HEK293 (cell line): ENCODE results near the gene ZER1.

Experiments
- CTCF ChIA-PET: fragments of 350-600 bp; formaldehyde crosslinking; extraction: SDS; loops from one replicate; lab custom pipeline; 2021; ENCODE audit warnings: antibody characterized with exemption; lab: Yijun Ruan, JAX
- POLR2A ChIA-PET: fragments of 300-600 bp; formaldehyde crosslinking; extraction: SDS; loops from one replicate; lab custom pipeline; 2020; ENCODE audit warnings: antibody characterized with exemption, inconsistent platforms; lab: Yijun Ruan, JAX
- H3K27ac ChIP-seq: fragments of 200-500 bp; sonication (Bioruptor generic); 2 replicates; pipeline ENCODE4 v1.5.1; 2014; ENCODE audit warnings: low read depth, low read length, control low read depth, inconsistent platforms; ENCODE audit errors: extremely low read depth
- H3K36me3 ChIP-seq, 2 experiments: fragments of 200-500 bp in 1 of 2; sonication (Bioruptor generic) in 1 of 2; 1 replicate in 1 of 2; 2 replicates in 1 of 2; pipeline ENCODE4 v1.5.1; 2014 to 2017; ENCODE audit warnings: inconsistent platforms in 2 of 2, low read length in 2 of 2; ENCODE audit not compliant: control insufficient read depth in 2 of 2, insufficient read depth in 1 of 2
- H3K4me1 ChIP-seq: fragments of 200-500 bp; sonication (Bioruptor generic); 2 replicates; pipeline ENCODE4 v1.5.1; 2014; ENCODE audit warnings: mild to moderate bottlenecking, low read length, inconsistent platforms; ENCODE audit not compliant: control insufficient read depth, insufficient read depth
- H3K4me3 ChIP-seq: 2 replicates; pipeline ENCODE4 v1.5.1; 2011; ENCODE audit warnings: low read depth, mild to moderate bottlenecking, control low read depth, low read length, moderate library complexity
- H3K9me3 ChIP-seq: fragments of 200-500 bp; sonication (Bioruptor generic); 2 replicates; pipeline ENCODE4 v1.5.1; 2014; ENCODE audit warnings: low read depth, low read length, inconsistent platforms; ENCODE audit not compliant: control insufficient read depth, insufficient read depth
- BCL11B ChIP-seq: fragments of 450-650 bp; formaldehyde crosslinking; IDR thresholded peaks from 2 replicates; pipeline ENCODE4 v1.5.1; 2016; ENCODE audit warnings: low read depth, missing biosample characterization, missing genetic modification characterization
- KLF10 ChIP-seq: fragments of 450-650 bp; IDR thresholded peaks from 2 replicates; pipeline ENCODE4 v1.5.1; 2018; ENCODE audit warnings: missing biosample characterization, mild to moderate bottlenecking, missing genetic modification characterization
- KLF9 ChIP-seq: fragments of 450-650 bp; formaldehyde crosslinking; IDR thresholded peaks from 2 replicates; pipeline ENCODE4 v1.5.1; 2016; ENCODE audit warnings: missing biosample characterization, missing genetic modification characterization, low read depth
- MEIS1 ChIP-seq: sonication (generic); formaldehyde crosslinking; IDR thresholded peaks from 2 replicates; pipeline ENCODE4 v1.8.1; 2022; ENCODE audit warnings: missing genetic modification reagents, mild to moderate bottlenecking, borderline replicate concordance
- RBAK ChIP-seq: fragments of 450-650 bp; formaldehyde crosslinking; IDR thresholded peaks from 2 replicates; pipeline ENCODE4 v1.5.1; 2016; ENCODE audit warnings: missing biosample characterization, missing genetic modification characterization
- REPIN1 ChIP-seq: fragments of 450-650 bp; formaldehyde crosslinking; IDR thresholded peaks from 2 replicates; pipeline ENCODE4 v1.5.1; 2017; ENCODE audit warnings: missing biosample characterization, missing genetic modification characterization, low read depth
- SALL2 ChIP-seq: fragments of 450-650 bp; formaldehyde crosslinking; IDR thresholded peaks from 2 replicates; pipeline ENCODE4 v1.5.0; 2017; ENCODE audit warnings: missing biosample characterization, mild to moderate bottlenecking, missing genetic modification characterization, borderline replicate concordance
- SCRT1 ChIP-seq: fragments of 450-650 bp; formaldehyde crosslinking; IDR thresholded peaks from 2 replicates; pipeline ENCODE4 v1.5.1; 2016; ENCODE audit warnings: missing biosample characterization, missing genetic modification characterization, borderline replicate concordance
- SP3 ChIP-seq: fragments of 450-650 bp; formaldehyde crosslinking; IDR thresholded peaks from 2 replicates; pipeline ENCODE4 v1.5.1; 2016; ENCODE audit warnings: missing biosample characterization, missing genetic modification characterization
- ZFP69B ChIP-seq: fragments of 450-650 bp; formaldehyde crosslinking; IDR thresholded peaks from 2 replicates; pipeline ENCODE4 v1.5.1; 2016; ENCODE audit warnings: missing biosample characterization, missing genetic modification characterization
- ZNF133 ChIP-seq: fragments of 450-650 bp; formaldehyde crosslinking; IDR thresholded peaks from 2 replicates; pipeline ENCODE4 v1.5.1; 2016; ENCODE audit warnings: missing biosample characterization, missing genetic modification characterization
- ZNF16 ChIP-seq: fragments of 450-650 bp; formaldehyde crosslinking; IDR thresholded peaks from 2 replicates; pipeline ENCODE4 v1.5.1; 2016; ENCODE audit warnings: low read depth, missing biosample characterization, missing genetic modification characterization
- ZNF350 ChIP-seq: fragments of 450-650 bp; formaldehyde crosslinking; IDR thresholded peaks from 2 replicates; pipeline ENCODE4 v1.5.0; 2017; ENCODE audit warnings: missing biosample characterization, mild to moderate bottlenecking, missing genetic modification characterization
- ZNF426 ChIP-seq: fragments of 450-650 bp; formaldehyde crosslinking; IDR thresholded peaks from 2 replicates; pipeline ENCODE4 v1.5.1; 2017; ENCODE audit warnings: missing biosample characterization, missing genetic modification characterization, mild to moderate bottlenecking, inconsistent platforms, moderate library complexity
- ZNF529 ChIP-seq: fragments of 450-650 bp; formaldehyde crosslinking; IDR thresholded peaks from 2 replicates; pipeline ENCODE4 v1.5.1; 2017; ENCODE audit warnings: missing genetic modification characterization, missing biosample characterization; ENCODE audit not compliant: insufficient replicate concordance
- ZNF544 ChIP-seq: fragments of 450-650 bp; formaldehyde crosslinking; IDR thresholded peaks from 2 replicates; pipeline ENCODE4 v1.5.0; 2017; ENCODE audit warnings: missing biosample characterization, missing genetic modification characterization
- ZNF677 ChIP-seq: fragments of 450-650 bp; IDR thresholded peaks from 2 replicates; pipeline ENCODE4 v1.5.0; 2018; ENCODE audit warnings: missing biosample characterization, mild to moderate bottlenecking, missing genetic modification characterization, moderate library complexity
- ZNF768 ChIP-seq: fragments of 450-650 bp; formaldehyde crosslinking; IDR thresholded peaks from 2 replicates; pipeline ENCODE4 v1.5.1; 2018; ENCODE audit warnings: missing biosample characterization, mild to moderate bottlenecking, missing genetic modification characterization
- ZXDB ChIP-seq: fragments of 450-650 bp; formaldehyde crosslinking; IDR thresholded peaks from 2 replicates; pipeline ENCODE4 v1.5.1; 2016; ENCODE audit warnings: missing biosample characterization, missing genetic modification characterization
- TF ChIP-seq, protein P1 (sequence below): fragments of 450-650 bp; formaldehyde crosslinking; IDR thresholded peaks from 2 replicates; pipeline ENCODE4 v1.5.1; 2016; ENCODE audit warnings: missing biosample characterization, missing genetic modification characterization
- TF ChIP-seq, protein P2 (sequence below): fragments of 450-650 bp; formaldehyde crosslinking; IDR thresholded peaks from 2 replicates; pipeline ENCODE4 v1.5.1; 2016; ENCODE audit warnings: missing biosample characterization, missing genetic modification characterization
- TF ChIP-seq, protein P3 (sequence below): fragments of 450-650 bp; formaldehyde crosslinking; IDR thresholded peaks from 2 replicates; pipeline ENCODE4 v1.5.1; 2016; ENCODE audit warnings: missing biosample characterization, missing genetic modification characterization
- TF ChIP-seq, protein P4 (sequence below): fragments of 450-650 bp; formaldehyde crosslinking; IDR thresholded peaks from 2 replicates; pipeline ENCODE4 v1.5.1; 2016; ENCODE audit warnings: missing biosample characterization, missing genetic modification characterization

Gene ZER1

DNA sequence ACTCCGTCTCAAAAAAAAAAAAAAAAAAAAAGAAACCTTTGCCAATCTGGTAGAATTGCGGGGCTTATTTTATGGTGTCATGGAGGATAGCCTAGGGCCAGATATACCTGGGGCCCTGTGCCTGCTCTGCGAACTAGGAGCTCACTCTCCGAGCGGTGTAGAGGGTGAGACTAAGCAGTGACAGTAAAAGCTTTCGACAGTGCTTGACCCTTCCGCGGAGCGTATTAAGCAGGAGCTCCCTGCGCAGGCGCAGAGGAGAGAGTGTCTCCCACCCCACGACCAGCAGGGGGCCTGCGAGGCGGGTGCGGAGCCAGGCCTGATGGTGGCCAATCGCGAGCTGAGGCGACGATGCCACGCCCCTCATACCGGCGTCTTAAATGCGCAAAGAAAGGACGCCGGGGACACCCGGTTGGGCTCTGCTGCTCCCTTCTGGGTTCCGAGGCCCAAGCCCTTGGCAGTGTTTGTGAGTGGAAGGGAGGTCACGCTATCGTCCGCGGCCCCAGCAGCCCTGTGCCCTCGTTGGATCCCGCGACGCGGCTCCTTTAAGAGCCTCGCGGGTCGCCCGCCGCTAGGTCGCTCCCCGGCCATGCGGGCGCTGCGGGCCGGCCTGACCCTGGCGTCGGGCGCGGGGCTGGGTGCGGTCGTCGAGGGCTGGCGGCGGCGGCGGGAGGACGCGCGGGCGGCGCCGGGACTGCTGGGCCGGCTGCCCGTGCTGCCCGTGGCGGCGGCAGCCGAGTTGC is 46.5 kb upstream of the ZER1 start, which contains the start of gene ENDOG (continued):
- no peak for TF ChIP-seq ZNF529 (tag by site-specific recombination)
- TF ChIP-seq KLF10 (tag by site-specific recombination) = peak; percentile 89
- TF ChIP-seq SP3 = peak; percentile 78
- TF ChIP-seq, protein P1, sequence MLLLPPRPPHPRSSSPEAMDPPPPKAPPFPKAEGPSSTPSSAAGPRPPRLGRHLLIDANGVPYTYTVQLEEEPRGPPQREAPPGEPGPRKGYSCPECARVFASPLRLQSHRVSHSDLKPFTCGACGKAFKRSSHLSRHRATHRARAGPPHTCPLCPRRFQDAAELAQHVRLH = no peak
- TF ChIP-seq, protein P2, sequence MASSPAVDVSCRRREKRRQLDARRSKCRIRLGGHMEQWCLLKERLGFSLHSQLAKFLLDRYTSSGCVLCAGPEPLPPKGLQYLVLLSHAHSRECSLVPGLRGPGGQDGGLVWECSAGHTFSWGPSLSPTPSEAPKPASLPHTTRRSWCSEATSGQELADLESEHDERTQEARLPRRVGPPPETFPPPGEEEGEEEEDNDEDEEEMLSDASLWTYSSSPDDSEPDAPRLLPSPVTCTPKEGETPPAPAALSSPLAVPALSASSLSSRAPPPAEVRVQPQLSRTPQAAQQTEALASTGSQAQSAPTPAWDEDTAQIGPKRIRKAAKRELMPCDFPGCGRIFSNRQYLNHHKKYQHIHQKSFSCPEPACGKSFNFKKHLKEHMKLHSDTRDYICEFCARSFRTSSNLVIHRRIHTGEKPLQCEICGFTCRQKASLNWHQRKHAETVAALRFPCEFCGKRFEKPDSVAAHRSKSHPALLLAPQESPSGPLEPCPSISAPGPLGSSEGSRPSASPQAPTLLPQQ = peak; percentile 100
- no peak for TF ChIP-seq ZNF426 (tag by site-specific recombination)
- peak; percentile 99 for TF ChIP-seq ZFP69B
- no peak for TF ChIP-seq ZNF768 (tag by site-specific recombination)

DNA sequence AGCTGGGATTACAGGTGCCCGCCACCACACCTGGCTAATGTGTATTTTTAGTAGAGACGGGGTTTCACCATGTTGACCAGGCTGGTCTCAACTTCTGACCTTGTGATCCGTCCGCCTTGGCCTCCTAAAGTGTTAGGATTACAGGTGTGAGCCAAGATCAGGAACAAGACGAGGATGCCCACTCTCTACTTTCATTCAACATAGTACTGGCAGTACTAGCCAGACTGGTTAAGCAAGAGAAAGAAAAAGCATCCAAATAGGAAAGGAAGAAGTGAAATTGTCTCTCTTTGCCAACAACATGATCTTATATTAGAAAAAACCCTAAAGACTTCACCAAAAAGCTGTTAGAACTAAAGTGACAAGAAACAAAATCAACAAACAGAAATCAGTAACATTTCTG is 39.1 kb upstream of the ZER1 start:
- TF ChIP-seq REPIN1 (no peak), ZNF133 (tag by site-specific recombination) (no peak), SCRT1 (tag by site-specific recombination) (no peak), ZXDB (tag by site-specific recombination) (no peak), ZNF350 (no peak), RBAK (tag by site-specific recombination) (no peak), KLF9 (tag by site-specific recombination) (no peak), ZNF544 (tag by site-specific recombination) (no peak), ZNF16 (tag by site-specific recombination) (no peak), SALL2 (no peak), MEIS1 (CRISPR knock-in tag) (no peak), BCL11B (no peak), ZNF677 (tag by site-specific recombination) (no peak)
- TF ChIP-seq, protein P3, sequence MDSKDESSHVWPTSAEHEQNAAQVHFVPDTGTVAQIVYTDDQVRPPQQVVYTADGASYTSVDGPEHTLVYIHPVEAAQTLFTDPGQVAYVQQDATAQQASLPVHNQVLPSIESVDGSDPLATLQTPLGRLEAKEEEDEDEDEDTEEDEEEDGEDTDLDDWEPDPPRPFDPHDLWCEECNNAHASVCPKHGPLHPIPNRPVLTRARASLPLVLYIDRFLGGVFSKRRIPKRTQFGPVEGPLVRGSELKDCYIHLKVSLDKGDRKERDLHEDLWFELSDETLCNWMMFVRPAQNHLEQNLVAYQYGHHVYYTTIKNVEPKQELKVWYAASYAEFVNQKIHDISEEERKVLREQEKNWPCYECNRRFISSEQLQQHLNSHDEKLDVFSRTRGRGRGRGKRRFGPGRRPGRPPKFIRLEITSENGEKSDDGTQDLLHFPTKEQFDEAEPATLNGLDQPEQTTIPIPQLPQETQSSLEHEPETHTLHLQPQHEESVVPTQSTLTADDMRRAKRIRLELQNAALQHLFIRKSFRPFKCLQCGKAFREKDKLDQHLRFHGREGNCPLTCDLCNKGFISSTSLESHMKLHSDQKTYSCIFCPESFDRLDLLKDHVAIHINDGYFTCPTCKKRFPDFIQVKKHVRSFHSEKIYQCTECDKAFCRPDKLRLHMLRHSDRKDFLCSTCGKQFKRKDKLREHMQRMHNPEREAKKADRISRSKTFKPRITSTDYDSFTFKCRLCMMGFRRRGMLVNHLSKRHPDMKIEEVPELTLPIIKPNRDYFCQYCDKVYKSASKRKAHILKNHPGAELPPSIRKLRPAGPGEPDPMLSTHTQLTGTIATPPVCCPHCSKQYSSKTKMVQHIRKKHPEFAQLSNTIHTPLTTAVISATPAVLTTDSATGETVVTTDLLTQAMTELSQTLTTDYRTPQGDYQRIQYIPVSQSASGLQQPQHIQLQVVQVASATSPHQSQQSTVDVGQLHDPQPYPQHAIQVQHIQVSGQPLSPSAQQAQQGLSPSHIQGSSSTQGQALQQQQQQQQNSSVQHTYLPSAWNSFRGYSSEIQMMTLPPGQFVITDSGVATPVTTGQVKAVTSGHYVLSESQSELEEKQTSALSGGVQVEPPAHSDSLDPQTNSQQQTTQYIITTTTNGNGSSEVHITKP (tag by site-specific recombination) = no peak
- TF ChIP-seq, protein P4, sequence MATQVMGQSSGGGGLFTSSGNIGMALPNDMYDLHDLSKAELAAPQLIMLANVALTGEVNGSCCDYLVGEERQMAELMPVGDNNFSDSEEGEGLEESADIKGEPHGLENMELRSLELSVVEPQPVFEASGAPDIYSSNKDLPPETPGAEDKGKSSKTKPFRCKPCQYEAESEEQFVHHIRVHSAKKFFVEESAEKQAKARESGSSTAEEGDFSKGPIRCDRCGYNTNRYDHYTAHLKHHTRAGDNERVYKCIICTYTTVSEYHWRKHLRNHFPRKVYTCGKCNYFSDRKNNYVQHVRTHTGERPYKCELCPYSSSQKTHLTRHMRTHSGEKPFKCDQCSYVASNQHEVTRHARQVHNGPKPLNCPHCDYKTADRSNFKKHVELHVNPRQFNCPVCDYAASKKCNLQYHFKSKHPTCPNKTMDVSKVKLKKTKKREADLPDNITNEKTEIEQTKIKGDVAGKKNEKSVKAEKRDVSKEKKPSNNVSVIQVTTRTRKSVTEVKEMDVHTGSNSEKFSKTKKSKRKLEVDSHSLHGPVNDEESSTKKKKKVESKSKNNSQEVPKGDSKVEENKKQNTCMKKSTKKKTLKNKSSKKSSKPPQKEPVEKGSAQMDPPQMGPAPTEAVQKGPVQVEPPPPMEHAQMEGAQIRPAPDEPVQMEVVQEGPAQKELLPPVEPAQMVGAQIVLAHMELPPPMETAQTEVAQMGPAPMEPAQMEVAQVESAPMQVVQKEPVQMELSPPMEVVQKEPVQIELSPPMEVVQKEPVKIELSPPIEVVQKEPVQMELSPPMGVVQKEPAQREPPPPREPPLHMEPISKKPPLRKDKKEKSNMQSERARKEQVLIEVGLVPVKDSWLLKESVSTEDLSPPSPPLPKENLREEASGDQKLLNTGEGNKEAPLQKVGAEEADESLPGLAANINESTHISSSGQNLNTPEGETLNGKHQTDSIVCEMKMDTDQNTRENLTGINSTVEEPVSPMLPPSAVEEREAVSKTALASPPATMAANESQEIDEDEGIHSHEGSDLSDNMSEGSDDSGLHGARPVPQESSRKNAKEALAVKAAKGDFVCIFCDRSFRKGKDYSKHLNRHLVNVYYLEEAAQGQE (tag by site-specific recombination) = no peak
- TF ChIP-seq, all 188 proteins: peak for 0
- Histone ChIP-seq H3K4me3 (no peak overlapping the region), H3K9me3 (no peaks in the 10 kb centered on the region), H3K36me3 (peaks cover 0 to 35% of the 10 kb centered on the region in 2 experiments; a peak in 2 of 3 replicates), H3K27ac (no peak overlapping the region), H3K4me1 (no peaks in the 10 kb centered on the region)
- ChIA-PET POLR2A (no interaction called here), CTCF (interaction anchor here (0.6 to 1.7 kb wide), 6 partner anchors 7 to 411 kb away, joined by 3 to 7 read pairs (median 4); partner anchors contain the start of genes ENDOG and TBC1D13)
